Putamen (tissue), 1 donor: ENCODE results near the gene CNOT3.
A peak's percentile ranks its signal among the peaks of the same experiment; 100 is the strongest.
"Not testable (repeated sequence)": the region's sequence is repeated elsewhere in the genome, so short reads cannot be mapped to it uniquely, and the experiment has no call there.

ENCODE experiments used
- DNase-seq: peaks from one replicate; pipeline ENCODE4 v3.0.0-alpha.2; 2016; ENCODE audit warnings: low spot score

The CNOT3 gene

DNA sequence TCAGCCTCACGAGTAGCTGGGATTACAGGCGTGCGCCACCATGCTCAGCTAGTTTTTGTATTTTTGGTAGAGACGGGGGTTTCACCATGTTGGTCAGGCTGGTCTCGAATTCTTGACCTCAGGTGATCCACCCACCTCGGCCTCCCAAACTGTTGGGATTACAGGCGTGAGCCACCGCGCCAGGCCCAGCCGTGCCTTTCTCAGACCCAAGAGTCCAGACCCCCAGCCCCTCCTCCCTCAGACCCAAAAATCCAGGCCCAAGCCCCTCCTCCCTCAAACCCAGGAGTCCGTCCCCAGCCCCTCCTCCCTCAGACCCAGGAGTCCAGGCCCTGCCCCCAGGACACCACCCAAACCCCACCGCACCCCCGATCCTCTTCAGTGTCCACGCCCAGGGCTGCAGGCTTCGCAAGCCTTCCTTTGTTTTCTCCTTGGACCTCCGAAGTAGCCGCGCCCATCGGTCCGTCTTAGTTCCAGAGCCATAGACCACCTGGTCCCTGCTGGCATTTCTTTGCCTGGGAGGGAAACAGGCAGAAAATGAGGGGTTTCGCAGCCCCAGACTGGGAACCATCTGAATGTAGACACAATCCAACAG is 31.7 kb downstream of the CNOT3 start:
- DNase-seq: no peak

DNA sequence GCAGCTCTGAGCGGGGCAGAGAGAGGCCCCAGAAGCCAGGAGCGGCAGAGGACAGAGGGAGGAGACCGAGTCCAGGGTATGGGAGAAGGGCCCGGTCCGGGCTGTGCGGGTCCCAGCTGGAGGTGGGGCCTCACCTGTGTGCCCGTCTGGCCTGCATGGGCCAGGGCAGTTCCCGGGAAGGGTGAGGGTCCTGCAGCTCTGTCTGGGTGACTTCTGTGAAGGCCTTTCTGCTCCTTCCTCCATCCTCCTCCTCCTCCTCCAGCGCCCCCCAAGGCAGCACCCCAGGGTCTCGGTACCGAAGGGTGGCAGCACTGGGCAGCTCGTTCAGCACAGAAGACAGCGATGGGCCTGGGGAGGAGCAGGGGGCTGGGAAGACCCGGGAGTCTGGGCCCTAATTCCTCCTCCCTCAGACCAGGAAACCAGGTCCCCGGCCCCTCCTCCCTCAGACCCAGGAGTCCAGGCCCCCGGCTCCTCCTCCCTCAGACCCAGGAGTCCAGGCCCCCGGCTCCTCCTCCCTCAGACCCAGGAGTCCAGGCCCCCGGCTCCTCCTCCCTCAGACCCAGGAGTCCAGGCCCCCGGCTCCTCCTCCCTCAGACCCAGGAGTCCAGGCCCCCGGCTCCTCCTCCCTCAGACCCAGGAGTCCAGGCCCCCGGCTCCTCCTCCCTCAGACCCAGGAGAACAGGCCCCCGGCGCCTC is 34.3 kb downstream of the CNOT3 start:
- DNase-seq: not testable (repeated sequence)

DNA sequence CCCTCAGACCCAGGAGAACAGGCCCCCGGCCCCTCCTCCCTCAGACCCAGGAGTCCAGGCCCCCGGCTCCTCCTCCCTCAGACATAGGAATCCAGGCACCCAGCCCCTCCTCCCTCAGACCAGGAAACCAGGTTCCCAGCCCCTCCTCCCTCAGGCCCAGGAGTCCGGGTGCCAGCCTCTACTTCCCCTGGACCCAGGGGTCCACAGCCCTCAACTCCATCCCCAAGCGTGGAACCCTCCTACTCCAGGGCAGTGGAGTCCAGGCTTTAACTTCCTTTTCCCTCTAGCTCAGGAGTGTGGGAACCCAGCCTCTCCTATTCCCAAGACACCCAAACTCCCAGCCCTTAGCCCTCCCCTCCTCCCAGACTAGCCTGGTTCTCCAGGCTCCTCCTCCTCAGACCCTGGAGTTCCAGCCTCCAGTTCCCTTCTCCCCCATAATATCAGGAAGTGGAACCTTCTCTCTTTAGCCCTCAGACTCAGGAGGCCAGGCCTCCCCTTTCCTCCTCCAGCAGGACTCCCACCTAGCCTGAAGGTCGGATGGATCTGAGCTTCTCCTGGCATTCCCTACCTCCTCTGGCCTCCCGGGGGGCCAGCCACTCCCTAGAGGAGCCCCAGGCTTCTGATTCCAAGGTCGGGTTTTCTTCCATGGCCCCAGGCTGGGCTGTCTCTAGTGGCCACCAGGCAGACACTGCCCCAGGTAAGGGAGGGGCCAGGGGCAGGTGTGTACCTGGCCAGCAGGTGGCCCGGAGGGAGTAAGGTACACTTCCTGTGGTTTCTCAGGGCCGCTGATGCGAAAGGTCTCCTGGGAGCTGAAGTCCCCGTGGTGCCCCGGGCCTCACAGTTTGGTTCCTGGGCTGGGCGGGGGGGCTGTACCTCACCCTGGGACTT is 35.2 kb downstream of the CNOT3 start, which contains the start of gene TMC4:
Gene TMC4, minus strand, starts transcription at position 690 of the 888 bp plus-strand sequence. Its CDS starts 43 bp downstream, at position 647.
- DNase-seq: no peak

DNA sequence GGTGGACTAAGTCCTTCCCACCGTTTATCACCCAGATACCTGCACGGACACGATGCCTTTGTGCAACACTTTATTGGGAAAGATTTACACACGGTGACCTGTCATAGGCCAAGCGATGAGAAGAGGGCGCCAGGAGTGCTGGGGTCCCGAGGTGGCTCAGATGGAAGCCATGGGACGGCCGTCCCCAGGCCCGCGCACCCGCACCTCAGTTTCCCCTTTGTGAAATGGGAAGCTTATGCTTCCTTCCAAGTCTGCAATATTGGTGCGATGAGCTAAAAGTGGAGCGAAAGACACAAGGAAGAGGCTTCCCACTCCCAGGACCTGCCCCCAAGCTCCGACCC is 35.8 kb downstream of the CNOT3 start:
- no peak for DNase-seq

DNA sequence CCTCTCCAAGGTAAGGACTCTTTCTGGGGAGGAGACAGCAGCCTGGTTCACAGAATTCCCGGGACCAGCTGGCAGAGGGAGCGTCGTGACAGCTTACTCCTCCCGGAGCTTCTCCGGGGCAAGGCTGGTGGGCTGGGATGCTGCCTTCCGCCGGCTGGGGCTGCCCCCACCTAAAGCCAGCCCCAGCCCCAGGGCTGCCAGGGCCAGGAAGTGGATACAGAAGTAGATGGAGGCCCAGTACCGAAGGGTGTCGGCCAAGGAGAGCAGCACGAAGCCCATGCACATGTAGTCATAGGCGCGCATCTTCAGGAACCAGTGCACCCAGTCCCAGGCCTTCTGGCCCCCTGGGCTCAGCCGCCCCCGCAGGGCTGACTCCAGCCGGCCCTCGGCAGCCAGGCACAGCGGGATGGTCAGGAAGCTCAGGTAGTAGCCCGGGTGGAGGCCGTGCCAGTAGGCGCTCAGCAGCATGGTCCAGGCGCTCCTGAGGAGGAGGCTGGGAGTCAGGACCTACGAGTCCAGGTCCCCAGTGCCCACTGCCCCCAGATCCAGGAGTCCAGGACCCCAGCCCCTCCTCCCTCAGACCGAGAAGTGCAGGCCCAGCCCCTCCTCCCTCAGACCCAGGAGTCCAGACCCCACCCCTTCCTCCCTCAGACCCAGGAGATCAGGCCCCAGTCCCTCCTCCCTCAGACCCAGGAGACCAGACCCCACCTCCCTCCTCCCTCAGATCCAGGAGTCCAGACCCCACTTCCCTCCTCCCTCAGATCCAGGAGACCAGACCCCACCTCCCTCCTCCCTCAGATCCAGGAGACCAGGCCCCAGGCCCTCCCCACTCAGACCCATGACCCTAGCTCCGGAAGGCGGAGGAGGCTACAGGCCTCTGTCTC is 36.6 kb downstream of the CNOT3 start:
- DNase-seq: no peak

DNA sequence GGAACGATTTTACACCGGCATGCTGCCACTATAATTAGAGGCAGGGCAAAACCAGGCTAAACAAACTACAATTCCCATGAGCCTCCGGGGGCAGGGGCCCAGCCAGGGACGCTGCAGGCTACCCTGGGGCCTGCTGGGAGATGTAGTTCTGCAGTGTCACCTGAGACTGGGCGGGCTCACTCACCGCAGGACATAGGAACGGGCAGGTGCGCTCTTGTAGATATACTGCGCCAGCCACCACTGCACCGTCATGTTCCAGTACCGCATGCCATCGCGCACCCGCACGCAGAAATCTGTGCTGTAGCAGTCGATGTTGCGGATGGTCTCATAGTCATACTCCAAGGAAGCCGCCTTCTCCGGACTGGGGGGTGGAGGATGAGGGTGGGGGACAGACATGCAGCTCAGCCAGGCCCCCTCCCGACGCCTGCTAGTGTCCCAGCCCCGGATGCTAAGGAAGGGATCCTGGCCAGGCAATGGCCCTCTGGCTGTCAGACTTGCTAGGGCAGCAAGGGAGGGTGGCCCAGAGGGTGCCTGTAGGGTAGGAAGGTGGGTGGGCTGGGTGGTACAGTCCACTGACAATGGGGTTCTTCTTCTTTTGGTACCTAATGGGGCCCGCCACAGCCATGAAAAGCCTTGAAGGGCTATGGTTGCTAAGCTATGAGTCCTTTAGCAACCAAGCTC is 41.2 kb downstream of the CNOT3 start:
- DNase-seq: no peak

DNA sequence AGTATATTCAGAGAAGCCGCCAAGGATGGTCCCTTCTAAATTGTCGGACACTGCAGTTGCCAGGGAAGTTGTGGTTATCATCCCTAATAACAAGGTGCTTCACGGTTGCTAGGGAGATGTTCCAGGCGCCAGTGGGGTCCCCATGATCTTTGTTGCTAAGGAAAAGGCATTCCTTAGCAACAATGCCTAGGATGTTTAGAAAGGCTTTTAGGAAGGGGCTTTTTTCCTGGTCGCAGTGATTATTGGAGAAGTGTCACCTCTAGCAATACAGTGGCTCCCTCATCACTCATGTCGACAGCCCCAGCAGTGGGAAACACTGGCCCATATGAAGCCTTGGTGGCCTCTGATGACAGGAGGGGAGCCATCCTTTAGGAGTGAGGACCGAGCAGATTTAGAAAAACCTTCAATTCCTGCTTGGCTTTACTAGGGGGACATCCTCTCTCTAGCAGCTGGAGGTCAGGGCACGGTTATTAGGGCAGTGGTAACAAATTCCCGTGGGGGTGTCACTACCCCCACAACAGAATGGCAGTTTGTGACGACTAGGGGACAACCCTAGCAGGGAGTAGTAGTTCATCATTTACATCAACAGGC is 41.8 kb downstream of the CNOT3 start:
- DNase-seq: no peak

DNA sequence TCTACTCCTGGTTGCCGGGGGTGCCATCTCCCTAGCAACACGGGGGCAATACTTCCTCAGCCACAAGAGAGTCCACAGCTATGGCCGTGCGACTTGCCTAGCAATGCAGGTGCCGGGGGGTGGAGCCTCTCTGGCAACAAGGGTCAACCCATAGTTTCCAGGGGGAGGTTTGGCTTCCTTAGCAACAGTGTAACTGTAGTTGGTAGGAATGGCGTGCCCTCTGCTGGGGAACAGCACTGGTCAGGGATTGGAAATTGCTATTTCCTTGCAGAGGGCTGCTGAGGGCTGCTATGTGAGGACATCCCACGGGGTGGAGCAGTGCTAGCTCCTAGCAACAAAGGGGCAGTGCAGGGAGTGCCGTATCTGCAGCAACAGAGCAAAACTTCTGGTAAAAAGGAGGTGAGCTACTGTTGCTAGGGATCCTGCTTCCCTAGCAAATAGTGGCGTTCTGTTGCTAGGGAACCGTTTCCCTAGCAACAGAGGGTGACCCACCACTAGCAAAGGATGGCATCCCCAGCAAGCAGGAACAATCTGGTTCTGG is 42.4 kb downstream of the CNOT3 start:
- peak; percentile 55 for DNase-seq

DNA sequence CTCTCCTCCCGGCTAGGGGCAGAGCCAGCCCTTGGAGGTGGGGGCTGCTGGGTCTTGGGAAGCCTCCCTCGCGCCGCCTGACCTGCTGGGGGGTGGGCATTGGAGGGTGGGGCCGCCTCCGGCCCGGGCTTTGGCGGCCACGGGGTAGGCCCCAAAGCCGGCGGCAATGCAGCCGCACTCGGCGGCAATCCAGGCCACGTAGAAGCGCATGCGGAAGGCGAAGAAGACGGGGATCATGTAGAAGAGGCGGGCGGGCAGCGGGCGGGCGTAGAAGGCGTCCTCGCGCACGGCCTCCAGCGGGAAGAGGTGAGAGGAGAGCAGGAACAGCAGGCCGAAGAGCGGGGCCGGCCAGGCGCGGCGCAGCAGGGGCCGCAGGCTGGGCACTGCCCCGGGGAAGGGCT is 43.1 kb downstream of the CNOT3 start:
- DNase-seq: no peak

DNA sequence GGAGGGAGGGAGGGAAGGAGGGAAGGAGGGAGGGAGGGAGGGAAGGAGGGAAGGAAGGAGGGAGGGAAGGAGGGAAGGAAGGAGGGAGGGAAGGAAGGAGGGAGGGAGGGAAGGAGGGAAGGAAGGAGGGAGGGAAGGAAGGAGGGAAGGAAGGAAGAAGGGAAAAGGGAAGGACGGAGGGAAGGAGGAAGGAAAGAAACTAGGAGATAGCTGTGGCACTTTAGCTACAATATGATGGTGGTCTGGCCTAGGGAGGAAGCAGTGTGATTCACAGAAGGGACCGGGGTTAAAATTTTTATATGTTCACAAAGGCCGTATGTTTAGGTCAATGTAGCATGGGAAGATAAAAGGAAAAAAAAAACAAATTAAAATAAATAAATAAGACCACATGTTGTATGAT is 44.3 kb downstream of the CNOT3 start:
- not testable (repeated sequence) for DNase-seq

DNA sequence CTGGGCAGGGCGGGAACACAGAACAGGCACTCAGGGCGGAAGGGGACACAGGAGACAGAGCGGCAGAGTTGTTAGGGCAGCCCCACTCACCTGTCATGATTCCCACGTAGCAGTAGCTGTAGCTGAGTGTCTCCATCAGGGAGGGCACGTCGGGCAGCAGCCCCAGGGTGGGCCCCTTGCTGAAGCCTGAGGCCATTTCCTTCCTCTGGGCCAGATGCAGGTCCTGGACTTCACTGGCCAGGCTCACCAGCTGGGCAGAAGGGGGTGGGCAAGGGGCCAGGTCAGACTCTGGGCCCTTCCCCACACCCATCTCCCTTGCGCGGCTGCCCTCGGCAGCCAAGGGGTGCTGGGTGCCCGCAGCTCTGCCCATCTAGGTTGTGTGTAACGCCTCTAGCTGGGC is 45.9 kb downstream of the CNOT3 start:
- DNase-seq: no peak

DNA sequence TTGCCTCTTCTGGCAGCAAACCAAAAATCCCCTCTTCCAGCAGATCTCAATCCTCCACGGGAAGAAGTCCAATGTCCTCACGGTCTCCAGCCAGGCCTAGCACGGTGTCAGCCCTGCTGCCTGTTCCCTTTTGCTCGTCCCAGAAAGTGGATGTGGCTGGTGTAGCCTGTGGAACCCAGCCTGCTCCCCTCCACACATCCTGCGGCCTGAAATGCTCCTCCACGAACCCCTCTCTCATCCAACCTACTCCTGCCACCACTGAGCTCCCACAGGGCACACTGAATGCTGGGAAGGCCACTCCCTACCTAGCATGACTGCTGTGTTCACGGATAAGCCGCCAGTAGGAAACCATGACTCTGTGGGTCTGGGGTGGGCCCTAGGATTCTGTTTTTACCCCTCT is 48.8 kb downstream of the CNOT3 start:
- DNase-seq: no peak

DNA sequence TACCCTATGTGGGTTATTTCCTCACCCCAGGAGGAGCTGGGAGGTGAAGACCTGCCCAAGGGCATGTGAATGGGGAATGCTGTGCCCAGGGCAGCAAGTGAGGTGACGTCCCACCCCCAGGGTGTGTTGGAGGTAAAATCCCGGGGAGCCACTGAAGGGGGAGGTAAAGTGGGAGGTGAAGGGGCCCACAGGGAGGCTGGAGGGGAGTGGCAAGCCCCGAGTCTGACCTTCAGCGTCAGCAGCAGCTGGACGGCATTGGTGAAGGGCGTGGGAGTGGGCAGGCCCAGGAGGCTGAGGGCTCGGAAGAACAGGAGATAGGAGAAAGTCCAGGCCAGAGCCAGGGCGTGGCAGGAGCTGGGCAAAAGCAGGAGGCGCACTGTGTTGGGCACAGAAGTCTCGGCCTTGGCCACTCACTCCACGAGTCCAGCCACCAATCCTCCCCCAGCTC is 49.4 kb downstream of the CNOT3 start:
- DNase-seq: no peak

DNA sequence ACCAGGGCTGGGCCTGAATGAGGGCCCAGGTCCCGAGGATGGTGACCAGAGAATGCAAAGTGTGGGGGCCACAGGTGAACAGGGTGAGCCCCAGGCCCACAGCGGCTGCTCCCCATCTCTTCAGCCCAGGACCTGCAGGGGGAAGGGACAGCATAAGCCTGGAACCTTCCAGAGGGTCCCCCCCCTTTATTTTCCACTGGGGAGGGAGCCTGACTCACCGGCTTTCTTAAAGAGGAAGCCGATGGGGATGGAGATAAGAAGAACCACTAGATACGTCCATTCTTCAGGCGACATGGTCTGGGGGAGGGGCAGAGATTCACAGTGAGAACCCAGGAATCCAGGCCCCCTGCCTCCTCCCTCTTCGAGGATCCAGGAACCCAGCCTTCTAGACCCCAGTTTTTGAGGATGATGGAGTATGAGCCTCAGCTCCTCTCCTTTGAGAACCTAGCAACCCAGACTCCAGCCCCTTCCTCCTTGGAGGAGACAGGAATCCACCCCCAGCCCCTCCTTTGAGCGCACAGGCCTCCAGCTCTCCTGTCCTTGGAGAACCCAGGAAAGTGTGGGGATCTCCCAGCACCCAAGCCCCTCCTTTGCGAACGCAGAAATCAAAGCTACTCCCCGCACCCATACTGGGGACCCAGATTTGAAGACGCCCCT is 50.8 kb downstream of the CNOT3 start:
- no peak for DNase-seq

DNA sequence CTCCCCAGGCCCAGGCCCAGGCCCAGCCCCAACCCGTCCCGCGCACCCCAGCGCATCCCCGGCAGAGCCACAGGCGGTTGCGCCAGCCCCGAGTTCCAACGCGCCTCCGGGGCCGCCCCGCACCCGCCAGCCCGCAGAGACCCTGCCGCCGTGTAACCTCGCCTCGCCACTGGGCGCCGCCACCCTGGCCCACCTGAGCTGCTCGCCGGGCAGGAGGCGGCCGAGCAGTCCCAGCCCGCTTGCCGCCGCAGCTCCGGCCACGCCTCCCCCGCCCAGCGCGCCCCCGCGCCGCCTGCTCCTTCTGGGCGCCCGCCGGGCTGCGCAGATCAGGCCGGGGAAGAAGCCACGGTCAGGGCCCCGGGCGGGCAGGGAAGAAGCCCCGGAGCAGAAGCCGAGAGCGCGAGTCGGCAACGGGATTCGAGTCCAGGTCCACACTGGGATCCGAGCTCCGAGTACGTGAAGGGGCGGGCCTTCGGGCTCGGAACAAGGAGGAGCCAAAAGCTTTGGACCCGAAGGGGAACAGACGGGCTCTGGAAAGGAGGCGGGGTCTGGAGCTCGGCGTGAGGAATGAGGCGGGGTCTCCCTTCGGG is 51.7 kb downstream of the CNOT3 start, which contains the start of gene MBOAT7:
Gene MBOAT7, minus strand, starts transcription at position 436 of the 590 bp plus-strand sequence. CDS start 1,072 bp downstream, outside the sequence.
- DNase-seq: no peak

DNA sequence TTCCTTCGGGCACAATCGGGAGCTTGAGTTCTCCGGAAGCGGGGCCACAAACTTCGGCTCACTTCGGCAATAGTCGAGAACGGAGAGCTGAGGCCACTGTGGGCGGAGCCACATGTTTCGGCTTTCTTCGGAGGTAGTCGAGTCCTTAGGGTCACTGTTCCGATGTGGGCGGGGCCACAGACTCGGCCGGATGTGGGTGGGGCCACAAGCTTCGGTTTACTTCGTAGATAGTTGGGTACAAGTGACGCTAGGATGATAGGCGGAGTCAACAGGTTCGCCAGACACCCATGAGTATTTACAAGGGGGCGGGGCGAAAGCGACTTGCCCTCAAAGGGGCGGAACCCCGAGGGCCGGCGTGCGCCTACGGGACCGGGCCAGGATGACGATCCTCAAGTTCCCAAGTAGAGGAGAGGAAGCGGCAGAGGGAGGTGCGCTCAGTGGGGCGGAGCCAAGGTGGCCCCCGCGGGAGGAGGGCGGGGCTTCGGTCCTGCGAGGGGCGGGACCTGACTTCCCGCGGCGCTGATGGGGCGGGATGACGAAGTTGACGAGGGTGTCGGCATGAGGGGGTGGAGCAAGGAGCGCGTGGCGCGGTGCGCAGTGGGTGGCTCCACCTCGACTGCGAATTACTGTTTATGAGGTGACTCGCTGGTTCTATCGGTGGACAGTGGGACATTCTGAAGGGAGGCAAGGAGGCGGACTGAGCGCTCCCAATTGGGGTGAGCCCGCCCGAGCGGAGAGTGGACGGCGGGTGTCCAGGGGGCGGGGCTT is 52.4 kb downstream of the CNOT3 start:
- DNase-seq: peak; percentile 100

DNA sequence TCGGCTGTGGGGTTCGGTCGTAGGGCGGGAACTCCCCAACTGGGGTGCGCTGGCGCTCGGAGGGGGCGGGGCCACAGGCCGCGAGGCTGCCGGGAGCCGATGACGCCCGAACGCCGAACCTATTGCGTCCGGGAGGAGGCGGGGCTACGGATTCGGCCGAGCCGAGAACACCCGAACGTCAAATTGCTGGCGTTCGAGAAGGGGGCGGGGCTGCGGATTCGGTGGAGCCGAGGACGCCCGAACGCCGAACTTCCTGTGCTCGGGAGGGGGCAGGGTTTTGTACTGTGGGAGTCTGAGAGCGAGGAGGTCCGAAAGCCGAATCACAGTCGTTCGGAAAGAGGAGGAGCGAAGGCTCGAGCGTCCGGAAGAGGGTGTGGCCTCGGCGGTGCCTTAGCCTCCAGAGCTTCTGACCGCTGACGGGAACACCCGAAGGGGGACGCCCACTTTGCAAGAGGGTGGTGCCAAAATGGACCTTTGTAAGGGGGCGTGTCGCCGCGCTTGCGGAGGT is 53.0 kb downstream of the CNOT3 start:
- DNase-seq: peak; percentile 100

DNA sequence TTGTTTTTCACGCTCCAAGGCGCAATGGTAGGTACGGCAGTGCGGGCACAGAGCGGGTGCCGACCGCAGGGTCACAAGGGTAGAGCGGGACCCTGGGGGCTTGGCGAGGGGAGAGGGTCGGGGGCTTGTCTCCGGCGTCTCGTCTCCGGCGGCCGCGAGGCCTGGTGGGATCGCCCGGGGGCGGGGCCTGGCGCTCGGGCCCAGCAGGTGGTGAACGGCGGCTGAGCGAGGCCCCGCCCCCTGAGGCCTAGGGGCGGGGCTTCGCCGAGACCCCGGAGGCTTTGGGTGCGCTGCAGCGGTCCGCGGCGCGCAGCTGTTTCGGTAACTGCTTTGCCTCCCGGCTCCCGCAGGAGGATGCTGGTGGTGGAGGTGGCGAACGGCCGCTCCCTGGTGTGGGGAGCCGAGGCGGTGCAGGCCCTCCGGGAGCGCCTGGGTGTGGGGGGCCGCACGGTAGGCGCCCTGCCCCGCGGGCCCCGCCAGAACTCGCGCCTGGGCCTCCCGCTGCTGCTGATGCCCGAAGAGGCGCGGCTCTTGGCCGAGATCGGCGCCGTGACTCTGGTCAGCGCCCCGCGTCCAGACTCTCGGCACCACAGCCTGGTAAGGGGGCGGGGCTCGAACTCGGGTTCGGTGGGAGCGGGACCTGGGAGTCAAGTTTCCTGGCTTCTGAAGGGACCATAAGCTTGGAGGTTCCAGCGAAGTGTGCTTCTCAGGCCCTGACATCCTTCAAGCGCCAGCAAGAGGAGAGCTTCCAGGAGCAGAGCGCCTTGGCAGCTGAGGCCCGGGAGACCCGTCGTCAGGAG is 53.6 kb downstream of the CNOT3 start, which contains the start of gene TSEN34:
Gene TSEN34, plus strand, starts transcription at position 298 of the 800 bp plus-strand sequence. Its CDS starts 57 bp downstream, at position 355.
- peak; percentile 85 for DNase-seq
